HG03354 (cell line): ENCODE data around the gene COBLL1.

Experiments
- ATAC-seq: cut with Tn5 transposase; IDR thresholded peaks from one replicate; pipeline ENCODE4 v1.9.1; 2021; ENCODE audit warnings: mild to moderate bottlenecking; ENCODE audit not compliant: unreplicated experiment, poor library complexity, severe bottlenecking

COBLL1 gene

DNA sequence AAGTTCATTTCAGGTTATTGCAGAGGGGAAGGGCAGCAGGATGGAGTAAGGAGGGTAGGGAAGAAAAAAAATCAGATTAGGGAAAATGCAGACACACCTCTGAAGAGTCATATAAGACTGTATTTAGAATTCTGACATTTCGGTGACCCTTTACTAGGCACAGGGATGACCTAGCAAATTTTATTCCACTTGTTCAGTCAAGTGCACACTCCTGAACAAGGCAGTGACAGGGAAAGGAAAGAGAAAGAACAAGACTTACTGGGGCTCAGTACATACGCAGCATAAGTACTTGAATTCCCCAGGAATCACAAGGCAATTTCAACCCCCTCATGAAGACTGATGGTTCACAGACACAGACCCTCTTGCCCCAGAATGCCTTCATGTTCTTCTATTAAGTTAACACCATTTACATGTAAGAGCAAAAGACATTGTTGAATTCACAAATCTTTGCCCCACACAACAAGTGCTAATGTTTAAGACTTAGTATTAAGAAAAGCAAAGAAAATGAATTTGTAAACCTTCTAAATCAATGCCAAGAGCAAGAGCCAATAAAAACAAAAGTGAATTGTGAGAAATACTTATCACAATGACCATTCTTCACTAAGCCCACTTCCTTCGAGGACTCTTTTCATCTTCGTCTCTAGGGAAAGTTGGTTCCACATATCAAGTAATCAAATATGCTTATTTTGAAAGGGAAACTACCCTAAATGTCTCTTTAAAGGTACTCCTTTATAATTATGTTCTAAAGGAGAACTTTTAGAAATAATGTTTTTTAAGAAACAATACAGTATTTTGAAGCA lies 47.0 kb downstream of the COBLL1 start:
- ATAC-seq, result no peak

DNA sequence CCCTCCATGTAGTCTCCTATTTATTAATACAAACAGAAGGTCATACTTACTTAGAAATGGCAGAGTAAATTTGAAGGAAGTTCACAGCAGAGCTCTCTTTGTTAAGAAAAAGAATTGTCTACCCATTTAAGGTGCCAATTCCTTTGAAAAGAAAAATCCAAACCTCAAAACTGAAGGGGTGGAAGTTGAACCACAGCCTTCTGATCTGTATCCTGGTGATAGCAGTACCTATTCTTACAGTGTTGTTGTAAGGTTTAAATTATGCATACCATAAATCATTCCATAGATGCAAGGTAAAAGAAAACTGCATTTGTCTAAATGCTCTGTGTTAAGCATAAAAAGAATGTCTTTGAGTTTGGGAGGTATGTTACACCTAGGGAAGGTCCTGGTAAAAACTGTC lies 47.6 kb downstream of the COBLL1 start:
- no peak for ATAC-seq

DNA sequence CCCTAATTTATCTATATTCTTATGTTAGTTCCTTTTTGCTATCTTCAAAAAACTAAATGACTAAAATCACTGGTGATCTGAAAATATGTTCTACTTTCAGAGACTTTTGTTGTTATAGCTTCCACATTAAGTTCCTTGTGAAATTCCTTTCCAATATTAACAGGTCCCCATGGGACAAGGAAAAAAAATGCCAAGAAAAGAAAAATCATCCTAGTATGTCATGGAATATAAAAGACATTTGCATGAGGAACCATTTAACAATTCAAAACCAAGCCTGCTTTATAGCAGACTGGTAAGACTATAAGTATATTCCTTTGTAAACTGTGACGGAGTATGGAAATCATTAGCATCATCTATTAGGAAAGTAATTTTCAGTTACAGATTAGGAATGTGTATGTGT lies 48.1 kb downstream of the COBLL1 start:
- no peak for ATAC-seq

DNA sequence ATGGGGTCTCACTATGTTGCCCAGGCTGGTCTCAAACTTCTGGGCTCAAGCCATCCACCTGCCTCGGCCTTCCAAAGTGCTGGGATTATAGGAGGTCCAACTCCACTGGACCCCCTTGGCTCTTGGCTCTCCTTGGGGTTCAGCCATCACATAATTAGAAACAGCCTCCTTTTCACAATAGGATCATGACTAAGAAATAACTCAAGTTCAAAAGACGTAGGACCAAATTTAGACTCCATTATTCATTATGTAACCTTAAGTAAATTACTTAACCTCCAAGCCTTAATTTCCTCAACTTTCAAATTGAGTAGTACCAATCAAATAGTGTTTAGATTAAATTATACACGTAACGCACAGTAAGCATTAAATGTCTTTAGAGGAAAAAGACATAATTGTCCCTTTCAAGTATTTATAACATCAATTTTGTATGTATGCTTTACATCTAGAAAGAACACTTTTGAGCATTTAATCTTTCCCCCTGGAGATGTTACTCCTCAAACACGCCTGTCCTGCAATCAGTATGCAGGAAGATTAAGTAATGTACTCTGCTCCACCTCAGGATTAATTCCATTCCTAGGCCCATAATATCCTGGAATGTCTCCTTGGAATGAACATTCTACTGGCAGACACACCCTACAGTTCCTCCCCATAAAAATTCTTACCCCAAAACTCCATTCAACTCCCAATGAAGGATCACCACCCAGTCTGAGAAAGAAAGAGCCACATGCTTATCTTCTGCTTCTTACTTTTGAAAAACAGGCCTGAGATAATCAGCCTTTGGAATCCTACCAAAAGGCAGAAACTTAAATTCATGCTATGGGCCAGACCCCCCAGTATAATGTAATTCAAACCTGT lies 49.1 kb downstream of the COBLL1 start:
- ATAC-seq, result no peak

DNA sequence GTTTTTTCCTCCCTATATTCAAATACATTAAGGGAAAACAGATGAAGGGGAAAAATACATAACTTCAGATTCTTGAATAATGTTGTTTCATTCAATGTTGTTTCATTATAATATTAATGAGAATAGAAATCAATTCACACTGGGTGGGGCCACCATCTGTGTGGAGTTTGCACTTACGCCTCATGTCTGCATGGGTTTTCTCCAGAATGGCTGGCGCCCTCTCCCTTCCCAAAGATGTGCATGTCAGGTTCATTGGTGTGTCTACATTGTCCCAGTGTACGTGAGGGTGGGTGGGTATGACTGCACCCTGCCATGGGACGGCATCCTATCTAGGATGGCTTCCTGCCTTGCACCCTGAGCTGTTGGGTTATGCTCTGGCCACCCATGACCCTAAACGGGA lies 51.7 kb downstream of the COBLL1 start:
- ATAC-seq, result no peak

DNA sequence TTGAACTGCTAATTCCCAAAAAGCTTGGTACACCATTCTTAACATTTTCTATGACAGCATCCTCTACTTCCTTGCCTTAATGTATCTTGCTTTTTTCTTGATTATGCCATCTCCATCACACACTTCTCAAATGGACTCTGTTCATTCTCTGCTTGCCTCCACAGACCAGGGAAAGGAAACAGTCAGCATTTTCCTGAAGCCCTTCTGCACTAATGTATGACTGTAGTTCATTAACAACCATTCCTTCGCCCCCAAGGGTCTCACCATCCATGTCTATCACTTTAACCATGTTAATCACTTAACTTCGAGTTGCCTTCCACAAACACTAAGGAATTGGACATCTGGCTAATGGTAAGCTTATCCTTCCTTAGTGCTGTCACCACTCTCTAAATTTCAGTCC lies 54.8 kb downstream of the COBLL1 start:
- ATAC-seq, result no peak

DNA sequence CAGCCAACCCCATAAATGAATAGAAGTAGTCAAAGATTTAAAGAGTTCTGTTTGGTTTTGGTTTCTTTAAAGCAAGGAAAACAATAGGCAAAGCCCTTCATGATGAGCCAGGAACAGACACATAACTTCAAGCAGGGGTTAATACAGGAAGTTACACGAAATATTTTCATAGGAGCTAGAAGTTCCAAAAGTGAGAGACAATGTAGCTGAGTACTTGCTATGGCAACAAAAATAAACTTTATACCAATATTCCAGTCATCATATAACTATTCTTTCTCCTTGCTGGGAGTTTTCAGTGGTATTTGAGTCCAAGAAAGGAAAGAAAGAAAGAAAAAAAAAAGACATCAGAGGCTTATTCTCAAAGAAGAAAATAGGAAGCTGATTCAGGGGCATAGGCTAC lies 56.2 kb downstream of the COBLL1 start:
- ATAC-seq, result no peak

DNA sequence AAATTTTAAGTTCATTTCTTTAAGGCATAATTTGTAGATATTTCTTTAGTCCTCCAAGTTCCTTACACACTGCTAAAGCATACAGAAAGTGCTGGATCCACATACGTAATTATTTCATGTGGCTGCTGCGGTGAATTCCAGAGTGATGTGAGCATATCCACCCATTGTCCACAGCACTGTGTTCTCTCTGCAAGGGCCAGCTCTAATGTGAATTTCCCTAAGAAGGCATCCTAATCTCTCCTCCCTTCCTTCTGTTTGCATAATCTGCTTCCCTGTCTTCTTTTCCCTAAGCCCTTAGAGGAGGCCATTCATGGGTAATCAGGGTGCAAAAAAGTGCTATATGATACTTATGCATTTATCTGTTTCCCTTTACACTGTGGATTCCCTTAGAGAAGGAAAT lies 57.2 kb downstream of the COBLL1 start:
- no peak for ATAC-seq

DNA sequence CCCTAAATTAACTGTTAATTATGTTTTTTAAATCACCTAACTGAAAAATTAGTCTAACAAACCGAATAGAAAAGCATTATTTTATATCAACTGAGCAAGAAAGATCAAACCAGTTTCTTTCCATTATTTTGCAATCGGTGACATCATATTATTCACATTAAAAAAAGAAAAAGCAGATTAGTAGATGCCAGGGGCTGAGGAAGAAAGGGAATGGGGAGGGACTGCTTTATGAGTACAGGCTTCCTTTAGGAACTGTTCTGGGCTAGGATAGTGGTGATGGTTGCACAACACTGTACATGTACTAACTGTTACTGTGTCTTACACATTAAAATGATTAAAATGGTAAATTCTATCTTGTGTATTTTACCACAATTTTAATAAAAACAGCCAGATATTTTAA lies 59.3 kb downstream of the COBLL1 start:
- ATAC-seq, result no peak

DNA sequence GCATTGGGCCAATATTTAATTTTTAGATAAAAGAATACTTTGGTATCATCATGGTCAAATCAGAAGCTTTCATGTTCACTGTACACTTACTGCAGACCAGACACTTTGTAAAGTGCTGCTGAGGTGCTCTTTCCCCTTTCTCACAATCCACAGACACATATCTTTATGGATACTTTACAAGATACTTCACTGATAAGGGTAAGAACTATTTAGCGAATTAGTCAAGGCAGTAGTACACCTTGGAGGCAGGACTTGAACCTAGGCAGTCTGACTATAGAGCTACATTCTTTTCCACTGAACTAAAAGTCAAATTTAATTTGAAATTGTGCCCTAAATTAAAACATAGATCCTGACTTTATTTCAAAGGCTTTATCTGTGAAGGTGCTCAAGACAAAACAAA lies 60.2 kb downstream of the COBLL1 start:
- no peak for ATAC-seq

DNA sequence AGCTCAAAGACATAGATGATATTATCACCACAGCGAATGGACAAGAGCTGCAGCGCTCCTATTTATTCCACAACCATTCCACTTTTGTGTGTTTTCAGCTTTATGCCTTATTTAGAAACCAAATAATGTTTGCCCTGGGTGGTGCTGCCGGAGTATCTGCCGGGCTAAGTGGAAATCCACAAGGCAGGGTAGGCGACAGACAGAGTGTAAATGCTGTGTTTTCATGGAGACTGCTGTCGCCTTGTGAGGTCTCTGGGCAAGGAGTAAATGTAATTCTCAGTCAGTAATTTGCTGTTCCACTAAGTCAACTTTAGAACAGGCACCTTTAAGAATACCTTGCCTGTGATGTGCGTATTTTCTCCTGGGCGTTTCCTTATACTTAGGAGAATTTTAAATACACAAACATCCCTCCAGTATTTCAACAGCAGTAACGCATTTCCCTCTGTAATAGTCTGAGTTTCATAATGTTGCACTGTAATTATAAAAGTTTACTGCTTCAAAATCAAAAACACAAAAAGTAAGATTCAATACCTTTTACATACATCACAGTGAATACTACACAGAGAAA lies 60.9 kb downstream of the COBLL1 start:
- ATAC-seq, result no peak

DNA sequence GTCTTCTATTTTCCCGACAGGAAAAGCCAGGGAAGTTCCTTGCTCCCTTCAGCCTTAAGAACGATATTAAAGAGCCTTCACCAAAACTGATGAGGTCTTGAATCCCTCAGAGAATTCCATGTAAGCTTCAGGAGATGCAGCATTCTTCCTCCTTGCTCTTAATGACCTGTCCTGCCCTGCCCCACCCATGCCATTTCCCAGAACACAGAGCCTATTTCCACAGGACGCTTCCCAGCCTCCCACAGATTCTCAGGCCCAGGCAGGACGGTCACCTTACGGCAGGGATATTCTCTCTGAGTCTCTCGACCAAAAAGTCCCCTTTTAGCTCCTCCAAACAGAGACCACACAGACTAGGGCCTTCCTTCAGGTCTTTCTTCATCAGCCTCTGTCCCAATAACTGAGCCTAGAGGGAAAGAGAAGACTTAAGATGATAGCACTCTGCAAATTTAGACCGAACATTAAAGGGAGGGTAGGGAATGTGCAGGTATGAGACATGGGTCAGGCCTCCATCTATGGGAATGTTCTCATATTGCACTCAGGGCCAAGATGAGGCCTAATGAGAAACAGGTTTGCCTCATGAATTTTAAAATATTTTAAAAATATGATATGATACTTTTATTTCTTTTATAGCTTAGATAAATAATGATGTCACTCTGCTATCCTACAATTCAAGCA lies 62.1 kb downstream of the COBLL1 start:
- ATAC-seq, result no peak

DNA sequence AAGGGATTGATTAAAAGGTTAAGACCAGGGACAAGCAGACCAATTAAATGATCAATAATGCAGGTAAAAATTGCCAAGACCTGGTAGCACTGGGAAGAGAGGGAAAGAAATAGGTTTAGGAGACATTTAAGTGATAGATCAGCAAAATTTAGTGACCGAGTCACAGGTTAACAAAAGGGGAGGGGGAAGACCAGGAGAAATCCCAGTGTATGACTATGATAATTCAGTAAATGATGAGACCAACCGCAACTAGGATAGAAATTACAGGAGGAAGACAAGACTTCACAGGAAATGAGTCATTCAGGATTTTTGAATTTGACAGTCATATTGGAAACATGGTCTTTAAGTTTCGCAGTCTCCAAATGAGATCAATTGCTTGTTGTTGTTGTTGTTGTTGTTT lies 62.9 kb downstream of the COBLL1 start:
- no peak for ATAC-seq

DNA sequence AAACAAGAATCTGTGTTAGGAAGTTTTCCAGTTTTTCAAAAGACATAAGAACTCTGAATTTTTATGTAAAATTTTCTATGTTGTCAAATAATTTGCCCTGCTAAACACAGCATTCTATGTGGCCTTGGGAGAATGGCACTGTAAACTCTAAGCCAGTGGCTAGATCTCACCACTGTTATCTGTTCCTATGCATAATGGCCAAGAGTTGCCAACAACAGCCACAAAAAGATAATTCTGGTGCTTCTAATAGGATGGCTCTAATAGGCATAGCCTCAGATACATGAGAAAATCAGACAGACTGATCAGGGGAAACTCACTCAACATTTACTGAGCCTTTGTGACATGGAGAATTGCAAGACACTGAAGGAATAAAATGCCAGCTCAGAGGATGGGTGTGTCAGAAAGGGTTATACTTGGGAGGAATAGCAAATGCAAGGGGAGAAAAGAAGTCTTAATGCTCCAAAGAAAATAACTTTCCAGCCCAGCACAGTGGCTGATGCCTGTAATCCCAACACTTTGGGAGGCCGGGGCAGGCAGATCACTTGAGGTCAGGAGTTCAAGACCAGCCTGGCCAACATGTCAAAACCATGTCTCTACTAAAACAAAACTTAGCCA lies 63.7 kb downstream of the COBLL1 start:
- ATAC-seq, result no peak

DNA sequence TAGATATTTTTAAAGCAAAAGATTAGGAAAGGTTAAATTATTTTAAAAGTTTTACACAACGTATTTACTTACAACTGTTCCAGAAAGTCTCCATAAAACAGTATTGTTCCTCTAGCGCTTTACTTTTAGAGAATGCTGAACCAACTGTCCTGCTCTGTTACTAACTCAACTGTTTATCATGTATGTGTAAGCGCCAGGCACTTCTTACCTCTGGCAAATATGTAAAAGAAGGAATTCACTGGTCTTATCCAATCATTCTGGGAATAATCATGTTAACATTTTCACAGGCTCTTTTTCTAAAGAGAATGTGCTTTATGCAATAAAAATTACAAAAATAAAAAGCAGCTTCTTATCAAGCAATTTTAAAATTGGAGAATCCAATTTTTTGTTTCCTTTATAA lies 68.0 kb downstream of the COBLL1 start:
- no peak for ATAC-seq

DNA sequence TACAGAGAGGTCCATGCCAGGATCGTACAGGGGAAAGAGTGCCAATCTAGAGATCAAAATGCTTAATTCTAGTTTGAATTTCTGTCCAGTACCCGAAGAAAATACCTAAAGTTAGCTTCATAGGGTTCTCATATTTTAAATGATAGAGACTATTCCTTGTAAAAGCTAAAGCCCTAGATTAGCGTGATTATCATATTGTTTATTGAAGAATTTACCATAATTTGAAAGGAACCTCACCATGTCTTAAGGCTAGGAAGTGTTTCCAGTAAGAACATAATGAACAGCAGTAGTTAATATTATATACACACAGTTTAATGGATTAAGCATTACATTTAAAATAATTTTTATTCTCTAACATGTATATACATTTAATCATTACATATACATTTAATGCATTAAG lies 68.5 kb downstream of the COBLL1 start:
- ATAC-seq, result no peak

DNA sequence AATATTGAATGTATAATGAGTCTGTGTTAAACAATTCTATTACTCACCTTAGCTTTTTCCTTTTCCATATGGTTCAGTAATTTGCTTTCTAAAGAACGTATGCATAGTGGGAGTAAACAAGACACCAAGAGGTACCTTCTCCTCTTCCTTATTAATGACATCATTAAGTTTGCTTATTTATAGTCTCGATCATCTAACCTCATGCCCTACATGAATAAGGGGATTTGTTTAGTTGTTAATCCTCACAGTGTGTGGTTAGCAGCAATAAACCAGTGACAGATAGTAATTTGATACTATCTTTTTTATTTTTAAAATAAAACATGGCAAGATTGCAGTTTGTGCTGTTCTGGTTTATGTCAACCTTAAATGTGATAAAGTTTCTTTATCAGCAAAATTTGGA lies 69.7 kb downstream of the COBLL1 start:
- ATAC-seq, result no peak

DNA sequence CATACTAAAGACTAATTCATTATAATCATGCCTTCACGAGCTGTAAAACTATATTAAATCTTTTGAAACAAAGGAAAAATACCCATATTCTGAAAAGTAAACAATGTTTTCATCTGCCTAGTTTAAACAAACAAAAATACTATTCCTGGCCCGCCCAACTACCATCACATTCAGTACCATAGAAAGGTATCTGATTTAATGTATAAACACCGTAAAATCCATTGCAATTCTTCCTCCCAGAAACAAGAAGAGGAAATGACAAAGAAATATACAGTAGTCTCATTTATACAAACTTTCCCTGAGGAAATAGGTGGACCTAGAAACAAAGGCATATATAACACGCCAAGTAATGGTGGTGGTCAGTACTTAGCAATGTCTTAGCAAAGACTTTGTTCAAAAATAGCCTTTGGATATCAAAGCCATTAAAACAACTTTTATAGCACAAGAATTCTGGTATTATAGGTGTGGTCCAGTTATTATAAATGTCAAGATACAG lies 71.2 kb downstream of the COBLL1 start:
- ATAC-seq, result no peak

DNA sequence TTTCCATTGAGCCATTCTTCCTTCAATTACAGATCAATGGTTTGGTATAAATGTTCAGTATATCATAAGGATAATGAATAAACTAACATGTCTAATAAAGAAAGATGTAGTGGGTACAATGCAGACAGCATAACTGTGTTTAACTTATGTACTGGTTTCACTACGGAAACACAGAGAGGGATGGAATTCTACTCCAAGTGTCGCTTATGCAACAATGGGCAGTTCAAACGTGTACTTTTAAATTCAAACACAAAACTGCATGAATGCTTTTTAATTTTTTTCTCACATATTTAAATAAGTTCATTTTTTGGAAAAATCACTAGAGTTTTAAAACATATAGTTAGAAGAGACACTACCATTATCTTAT lies 74.7 kb downstream of the COBLL1 start:
- no peak for ATAC-seq
